GM18873 (cell line): ENCODE measurements around the gene AJM1.
A peak's percentile ranks its signal among the peaks of the same experiment; 100 is the strongest.

Experiments used
- ATAC-seq: cut with Tn5 transposase; IDR thresholded peaks from one replicate; pipeline ENCODE4 v1.9.1; 2021; ENCODE audit warnings: mild to moderate bottlenecking, moderate library complexity, moderate number of reproducible peaks; ENCODE audit not compliant: unreplicated experiment, low FRiP score

The AJM1 gene

DNA sequence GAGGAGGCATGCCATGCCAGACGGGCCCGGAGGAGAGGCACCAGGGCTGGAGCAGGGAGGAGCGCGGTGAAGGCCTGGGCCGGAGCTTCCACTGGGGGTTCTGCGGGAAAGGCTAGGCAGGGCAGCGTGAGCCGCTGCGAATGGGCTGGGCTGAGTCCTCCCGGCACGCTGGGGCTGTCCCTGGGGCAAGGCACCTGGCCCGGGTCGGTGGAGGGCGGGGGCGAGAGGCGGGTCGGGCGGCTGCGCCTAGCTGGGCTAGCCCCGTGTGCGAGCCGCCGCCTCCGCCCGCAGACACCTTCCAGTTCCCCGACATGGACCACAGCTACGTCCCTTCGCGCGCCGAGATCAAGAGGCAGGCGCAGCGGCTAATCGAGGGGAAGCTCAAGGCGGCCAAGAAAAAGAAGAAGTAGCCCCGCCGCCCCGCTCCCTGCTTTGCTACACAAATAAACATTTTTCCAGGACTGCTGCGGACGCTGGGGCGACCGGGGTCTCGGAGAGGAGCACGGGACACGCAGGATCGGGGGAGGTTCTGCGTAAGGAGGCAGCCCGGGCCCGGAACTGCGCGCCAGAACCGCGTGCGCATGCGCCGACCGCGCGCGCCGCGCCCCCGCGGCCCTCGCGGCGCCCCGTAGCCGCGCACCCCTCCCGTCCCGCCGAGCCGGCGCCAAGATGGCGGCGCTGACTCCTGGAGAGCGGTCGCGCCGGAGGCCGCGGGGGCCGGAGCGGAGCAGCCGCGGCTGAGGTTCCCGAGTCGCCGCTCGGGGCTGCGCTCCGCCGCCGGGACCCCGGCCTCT lies 34.8 kb upstream of the AJM1 start, which contains the start of gene RABL6:
RABL6 (plus strand) TSS at position 668 of the 794 bp plus-strand sequence. CDS start 249 bp downstream, outside the sequence.
- ATAC-seq: peak; percentile 52

DNA sequence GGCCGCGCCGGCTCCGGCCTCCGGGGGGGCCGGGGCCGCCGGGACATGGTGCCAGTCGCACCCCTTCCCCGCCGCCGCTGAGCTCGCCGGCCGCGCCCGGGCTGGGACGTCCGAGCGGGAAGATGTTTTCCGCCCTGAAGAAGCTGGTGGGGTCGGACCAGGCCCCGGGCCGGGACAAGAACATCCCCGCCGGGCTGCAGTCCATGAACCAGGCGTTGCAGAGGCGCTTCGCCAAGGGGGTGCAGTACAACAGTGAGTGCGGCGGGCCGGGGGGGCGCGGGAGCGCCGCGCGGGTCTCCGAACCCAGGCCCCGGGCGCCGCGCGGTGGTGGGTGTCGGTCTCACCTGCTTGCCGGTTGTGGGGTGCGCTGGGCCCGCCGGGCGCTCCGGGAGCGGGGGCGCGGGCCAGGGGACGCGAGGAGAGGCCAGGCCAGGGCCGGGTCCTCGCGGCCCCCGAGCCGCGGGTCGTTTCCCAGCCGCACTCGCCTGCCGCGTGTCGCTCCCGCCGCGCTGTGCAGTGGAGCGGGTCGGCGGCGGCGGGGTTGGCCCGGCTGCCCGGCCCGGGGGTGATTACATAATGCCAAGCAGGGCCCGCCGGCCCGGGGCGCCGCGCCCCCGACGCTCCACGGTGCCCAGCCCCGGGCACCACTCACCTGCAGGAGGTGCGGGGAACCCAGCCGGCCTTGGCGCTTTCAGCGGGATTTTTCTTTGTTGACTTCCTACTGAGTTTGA lies 34.0 kb upstream of the AJM1 start:
- ATAC-seq: peak; percentile 28

DNA sequence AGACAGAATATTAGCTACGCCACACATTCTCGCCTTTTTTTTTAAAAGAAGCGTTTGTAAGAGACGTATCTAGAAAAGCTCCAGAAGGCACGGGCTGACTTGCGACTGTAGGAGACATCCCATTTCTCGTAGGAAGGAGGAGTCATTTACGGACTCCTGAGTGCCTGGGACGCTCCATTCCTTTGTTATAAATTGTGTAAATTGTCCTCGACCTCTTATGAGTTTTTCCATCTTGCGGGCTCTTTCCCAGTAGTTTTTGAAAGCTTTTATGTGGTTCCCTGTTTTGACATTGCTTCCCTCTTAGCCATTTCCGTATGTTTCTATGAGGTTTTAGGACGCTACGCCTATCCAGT lies 33.5 kb upstream of the AJM1 start:
- no peak for ATAC-seq

DNA sequence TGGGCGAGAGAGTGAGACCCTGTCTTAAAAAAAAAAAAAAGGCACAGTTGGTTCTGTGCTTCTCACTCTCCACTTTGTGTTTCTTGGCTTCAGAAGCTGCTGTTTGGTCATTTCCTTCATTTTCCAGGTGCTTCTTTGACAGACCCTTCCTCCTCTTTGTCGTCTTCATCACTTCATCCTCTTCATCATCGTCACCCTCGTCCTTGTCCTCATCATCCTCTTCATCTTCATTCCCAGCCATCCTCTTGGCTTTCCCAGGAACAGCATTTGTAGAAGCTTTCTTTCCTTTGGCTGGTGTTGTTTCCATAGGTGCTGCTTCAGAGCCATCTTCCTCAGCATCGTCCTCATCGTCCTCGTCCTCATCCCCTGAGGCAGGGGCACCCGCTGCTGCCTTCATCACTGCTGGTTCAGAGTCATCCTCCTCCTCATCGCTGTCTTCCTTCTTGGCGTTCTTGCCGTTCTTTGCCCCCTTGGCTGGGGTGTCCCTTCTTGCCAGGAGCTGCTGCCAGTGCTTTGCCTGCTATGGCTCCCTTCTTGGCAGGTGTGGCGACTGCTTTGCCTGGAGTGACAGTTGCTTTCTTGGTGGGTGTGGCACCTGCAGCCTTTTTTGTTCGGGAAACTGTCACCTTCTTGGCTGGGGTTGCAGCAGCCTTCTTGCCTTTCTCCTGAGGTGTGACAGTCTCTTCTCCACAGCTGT lies 27.4 kb upstream of the AJM1 start:
- no peak for ATAC-seq

DNA sequence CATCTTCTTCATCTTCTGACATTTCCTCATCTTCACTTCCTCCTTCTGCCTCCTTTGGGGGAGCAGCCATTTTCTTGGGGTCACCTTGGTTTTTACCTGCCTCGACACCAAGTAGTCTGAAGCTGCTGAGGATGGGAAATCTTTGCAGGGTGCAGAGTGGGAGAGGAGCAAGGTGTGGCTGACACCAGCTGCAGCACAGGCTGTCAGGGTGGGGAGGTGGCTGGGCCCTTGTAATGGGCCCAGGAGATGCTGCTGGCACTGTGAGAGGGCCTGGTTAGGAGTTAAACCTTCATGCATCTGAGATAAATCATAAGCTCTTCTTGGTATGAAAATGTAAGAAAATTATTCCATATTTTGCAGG lies 26.9 kb upstream of the AJM1 start:
- no peak for ATAC-seq

DNA sequence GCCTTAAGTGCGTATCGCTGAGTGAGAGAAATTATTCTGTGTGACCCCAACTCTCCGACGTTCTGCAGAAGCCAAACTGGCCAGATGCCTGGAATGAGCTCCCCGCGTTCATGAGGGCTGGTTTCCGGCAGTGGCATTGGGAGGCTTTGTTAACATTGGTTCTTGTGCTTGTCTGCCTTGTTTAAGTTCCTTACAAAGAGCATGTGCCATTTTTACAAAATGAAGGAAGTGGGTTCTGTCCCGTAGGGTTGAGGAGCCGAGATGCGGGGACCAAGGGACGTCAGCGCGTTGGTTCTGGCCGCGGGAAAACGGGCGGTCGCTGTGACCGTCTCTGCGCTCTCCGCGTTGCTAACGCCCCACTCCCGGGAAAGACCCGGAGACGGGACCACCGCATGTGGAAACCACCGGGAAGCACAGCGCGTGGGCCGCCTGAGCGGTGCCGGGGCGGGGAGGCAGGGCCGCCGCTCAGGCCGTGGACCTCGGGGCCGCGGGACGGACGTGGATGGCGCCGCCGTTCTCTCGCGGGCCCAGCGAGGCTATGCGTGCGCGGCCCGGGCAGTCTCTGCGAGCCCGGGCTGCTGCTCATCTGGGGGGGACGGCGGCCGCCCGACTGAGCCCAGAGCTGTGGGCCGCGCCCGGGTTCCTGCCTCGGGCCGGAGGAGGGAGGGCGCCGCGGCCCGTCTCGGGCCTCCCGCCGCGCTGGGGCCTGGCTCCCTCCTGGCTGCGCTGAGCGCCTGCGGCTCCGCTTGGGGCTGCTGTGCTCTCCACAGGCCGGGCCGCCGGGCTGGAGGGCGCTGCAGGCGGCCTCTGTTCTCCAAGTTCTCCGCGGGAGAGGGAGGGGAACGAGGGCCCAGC lies 21.1 kb upstream of the AJM1 start:
- ATAC-seq: no peak

DNA sequence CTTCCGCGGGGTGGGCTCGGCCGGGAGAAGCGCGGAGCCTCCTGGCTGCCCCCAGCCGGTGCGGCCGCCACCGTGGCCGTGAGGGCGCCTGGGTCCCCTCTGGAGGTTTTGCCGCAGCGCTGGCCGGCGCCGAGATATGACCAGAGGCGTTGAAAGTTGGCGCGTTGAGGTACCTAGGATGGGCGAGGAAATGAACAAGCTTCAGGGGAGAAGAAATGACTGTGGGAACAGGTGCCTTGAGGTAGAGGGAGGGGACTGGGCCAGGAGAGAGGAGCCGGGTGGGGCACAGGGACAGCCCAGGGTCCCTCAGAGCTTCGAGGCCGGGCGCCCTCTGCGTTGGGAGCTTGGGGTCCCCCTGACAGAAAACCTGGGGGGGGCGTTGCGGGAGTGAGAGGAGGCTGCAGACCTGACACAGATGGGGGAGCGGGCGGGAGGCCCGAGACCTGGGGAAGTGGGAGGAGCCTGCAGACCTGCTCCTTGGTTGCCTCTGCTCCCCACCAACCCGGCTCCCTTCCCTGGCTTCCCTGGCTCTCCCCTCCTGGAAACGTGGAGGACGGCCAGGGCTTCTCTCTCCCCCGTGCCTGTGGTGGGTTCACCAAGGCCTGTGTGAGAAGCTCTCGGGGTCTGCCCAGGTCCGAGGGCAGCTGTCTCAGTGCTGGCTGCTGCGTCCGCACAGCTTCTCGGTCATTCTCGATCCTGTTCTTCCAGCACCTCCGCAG lies 20.3 kb upstream of the AJM1 start:
- no peak for ATAC-seq

DNA sequence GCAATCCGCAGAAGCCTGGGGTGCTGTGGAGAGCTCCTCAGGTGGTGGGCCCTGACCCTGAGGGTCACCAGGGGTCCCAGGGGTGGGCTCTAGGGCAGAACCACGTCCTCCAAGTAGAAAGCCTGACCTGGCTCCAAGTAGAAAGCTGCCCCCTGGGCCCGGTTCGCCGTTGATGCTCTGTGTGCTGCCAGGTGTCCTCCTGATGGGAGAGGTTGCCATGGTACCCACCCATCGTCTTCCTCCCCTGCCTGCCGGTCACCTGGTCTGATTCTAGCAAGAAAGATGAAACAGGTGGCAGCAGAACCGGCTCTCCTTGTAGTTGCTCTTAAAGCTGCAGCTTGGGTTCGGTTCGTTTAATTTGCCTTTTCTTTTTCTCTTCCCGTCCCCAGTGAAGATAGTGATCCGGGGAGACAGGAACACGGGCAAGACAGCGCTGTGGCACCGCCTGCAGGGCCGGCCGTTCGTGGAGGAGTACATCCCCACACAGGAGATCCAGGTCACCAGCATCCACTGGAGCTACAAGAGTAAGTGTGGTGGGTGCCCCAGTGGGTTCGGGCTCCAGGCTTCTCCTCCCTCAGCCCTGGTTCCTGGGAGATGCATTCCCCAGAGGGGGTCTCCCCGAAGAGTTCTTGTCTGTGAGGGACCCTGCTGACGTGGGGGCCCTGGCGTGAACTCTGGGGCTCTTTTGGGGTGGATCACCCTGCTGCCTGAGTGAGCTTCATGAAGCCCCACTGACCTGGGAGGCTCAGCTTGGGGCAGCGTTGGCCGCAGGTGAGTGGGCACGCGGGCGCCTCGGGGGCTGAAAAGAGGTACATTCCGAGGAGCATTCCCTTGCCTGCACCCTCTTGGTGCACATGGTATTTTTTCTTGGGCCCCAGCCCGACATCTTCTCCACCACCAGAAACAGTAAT lies 18.9 kb upstream of the AJM1 start:
- no peak for ATAC-seq

DNA sequence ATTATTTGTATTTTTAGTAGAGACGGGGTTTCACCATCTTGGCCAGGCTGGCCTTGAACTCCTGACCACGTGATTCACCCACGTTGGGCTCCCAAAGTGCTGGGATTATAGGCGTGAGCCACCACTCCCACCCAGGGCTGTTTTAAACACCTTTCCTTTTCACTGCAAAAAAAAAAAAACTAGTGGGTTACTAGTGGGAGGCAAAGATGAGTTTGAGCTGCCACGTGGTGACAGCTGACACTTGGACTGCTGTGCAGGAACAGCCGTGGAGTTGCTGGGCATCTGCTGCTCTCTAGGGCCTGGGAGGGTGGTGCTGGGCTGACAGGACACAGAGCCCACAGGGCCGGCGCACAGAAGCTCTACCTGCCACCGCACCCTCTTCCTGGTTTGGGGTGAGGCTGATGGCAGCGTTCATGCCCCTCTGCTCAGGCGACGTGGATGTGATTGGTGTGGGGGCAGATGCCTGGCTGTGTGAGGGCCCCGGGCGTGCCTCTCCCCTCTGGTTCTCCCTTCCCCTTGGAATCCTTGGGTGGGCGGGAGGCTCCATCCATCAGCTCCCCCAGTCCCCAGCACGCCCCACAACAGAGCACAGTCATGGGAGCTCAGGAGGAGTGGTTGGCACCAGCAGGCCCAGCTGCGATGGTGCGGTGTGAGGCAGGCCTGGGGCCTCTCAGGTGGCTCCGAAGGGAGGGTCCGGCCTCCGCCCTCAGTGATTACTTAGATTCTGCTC lies 17.6 kb upstream of the AJM1 start:
- no peak for ATAC-seq

DNA sequence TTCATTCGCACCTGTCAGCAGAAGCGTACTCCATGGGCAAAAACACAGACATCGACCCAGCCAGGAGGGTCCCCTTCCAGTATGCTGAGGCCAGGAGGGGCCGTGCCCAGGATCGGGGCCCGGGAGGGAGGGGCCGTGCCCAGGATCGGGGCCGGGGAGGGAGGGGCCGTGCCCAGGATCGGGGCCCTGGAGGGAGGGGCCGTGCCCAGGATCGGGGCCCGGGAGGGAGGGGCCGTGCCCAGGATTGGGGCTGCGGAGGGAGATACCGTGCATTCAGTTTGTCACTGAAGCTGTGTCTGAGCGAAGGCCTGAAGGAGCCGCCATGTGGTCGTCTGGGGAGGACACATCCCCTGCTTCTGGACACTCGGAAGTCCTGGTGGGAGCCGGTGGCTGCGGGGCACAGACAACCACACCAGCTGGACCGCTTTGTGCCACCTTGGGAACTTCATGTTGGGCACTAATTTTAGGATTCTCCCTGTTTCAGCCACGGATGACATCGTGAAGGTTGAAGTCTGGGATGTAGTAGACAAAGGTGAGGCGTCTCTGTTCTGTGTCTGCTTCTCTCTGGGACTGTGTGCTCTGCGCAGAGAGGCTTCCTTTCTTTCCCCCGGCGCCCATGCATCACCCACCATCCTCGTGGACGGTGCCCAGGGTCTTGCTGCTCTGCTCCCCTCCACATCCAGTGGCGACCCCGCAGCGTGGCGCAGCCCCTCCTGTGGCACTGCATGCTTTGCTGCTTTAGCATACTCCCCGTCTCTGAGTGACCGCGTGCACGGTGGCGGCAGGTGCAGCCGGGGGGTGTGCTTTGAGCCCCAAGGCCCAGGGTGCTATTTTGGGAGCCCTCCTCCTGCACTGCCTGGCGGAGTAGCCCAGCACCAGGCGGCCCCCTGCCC lies 16.7 kb upstream of the AJM1 start:
- ATAC-seq: no peak

DNA sequence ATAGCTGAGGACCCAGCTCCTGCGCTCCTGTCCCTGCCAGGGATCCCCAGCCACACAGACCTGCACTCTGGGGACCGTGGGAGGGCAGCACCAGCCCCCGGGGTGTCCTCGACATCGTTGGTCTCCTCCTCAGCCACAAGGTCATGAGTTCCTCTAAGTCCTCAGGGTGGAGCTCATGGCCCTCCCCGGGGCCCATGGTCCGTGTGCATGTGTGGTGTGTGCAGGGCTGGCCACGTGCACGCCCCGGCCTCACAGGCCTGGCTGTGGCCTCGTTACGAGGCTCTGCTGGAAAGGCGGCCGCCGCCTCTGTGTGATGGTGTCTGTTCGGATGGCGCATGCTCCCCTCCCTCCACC lies 16.1 kb upstream of the AJM1 start:
- no peak for ATAC-seq

DNA sequence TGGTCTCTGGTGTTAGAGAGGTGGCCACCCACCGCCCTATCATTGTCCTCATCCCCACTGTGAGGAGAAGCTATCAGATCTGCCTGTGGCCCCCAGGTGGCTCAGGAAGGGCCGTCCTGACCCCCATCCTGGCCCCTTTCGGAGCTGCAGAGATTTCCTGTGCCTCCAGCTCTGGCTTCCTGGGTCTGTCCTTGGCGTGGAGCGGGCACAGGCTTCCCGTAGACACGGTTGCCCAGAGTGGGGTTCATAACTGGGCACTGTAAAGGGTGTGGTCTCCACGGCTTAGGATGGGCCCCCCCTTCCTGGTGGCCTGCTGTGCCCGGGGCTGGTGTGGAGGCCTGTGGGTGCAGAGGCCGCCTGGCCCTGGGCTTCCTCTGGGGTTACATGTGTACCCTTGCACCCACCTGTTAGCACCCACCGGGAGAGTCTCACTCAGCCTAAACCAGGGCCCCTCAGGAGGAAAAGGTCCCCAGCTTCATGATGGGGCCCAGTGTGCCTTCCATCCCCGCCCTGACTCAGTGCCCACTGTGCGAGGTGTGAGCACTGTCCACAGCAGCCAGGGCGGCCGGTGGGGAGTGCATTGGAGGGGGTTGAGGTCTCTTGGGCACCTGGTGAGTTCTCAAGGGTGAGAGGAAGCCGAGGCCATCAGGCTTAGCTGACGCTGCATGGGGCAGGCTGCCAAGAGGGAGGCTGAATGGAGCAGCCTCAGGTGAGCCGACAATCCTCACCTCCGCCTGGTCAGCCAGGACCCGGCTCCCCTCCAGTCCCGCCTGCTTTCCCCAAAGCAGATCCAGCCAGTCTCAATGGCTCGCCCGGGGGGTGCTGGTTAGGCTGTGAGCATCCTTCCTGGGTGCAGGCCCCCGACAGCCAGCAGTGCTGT lies 15.3 kb upstream of the AJM1 start:
- no peak for ATAC-seq

DNA sequence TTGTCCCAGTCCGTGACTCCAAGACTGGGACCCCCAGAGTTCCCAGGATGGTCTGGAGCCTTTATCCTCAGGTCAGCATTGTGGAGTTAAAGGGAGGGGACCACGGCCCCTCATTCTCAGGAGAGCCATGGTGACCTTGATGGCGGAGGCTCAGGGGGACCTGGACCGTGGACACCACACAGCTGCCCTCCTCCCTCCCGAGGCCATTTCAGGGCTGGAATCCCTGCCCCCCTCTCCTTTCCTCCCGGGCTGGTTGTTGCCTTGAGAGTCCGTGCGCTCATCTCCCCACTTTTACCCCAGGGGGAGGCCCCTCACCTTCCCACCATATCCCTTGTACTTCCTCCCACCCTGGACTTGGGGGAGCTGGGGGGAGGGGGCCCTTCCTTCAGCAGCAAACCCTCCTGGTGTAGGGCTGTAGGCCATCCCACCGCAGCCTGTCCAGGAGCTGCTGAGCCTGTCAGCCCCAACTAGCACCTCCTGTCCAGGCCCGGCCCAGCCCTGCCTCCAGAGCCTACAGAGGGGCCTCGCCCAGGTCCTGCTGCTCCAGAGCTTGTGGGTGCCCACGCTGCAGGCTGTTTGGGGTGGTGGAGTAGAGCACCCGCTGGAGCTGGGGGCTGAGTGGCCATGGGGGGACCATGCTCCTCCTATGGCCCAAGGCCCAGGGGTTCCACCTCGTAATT lies 14.3 kb upstream of the AJM1 start:
- no peak for ATAC-seq

DNA sequence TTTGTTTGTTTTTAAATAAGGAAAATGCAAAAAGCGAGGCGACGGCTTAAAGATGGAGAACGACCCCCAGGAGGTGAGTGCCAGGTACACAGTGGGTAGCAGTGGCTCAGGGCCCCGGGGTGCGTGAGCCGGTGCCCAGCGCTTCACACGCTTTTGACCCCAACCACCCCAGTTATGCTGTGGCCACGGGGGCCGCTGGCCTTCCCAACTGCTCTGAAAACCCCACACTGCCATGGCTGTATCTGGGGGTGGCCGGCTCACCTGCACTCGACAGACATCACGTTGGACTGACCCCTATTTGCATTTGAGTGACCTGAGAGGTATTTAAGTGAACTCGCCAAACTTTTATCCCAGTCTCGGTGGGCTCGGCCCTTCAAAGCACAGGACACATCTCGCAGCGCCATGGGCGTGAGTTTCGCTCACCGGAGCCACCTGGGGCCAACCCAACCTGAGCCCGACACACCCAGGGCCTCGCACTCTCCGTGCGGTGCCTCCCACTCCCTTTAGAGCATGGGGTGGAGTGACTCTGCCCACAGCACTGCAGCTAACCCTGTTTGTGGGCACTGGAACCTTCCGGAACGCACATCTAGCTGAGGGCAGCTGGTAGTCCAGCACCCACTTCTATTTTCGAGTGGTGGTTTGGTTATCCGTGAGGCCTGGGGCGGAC lies 13.7 kb upstream of the AJM1 start:
- no peak for ATAC-seq

DNA sequence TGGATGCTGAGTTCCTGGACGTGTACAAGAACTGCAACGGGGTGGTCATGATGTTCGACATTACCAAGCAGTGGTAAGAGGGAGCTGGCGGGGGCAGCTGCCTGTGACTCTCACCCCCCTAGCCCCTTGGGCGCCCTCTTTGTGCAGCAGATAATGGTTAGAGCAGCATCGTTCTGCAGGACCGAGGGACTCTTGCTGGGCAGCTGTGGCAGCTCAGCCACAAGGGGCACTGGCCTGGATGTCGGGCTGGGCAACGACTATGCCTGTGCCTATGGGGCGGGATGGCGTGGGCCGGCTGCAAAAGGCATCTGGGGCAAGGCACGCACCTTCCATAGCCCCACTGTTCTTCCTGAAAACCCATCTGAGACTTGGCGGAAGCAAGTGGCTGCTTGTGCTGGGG lies 12.9 kb upstream of the AJM1 start:
- ATAC-seq: no peak
